A549 treated with ZK216348 at 1 μM for 4 hours (cell line): Measurements from ENCODE around the gene LRRC31. TPM values are rescaled to one million over a fixed set of nuclear protein-coding genes. Genes with fewer than 3 reads are reported as not detected.

ENCODE experiments used
- total RNA-seq: library from RNA; stranded (reverse); fragments of 200-300 nt; extraction: Qiagen RNA extraction; gene quantifications from 5 replicates; pipeline ENCODE4 v1.2.3, GENCODE V29; 2022; ENCODE audit warnings: low read depth

The LRRC31 gene
- not detected in 5 replicates for total RNA-seq

DNA sequence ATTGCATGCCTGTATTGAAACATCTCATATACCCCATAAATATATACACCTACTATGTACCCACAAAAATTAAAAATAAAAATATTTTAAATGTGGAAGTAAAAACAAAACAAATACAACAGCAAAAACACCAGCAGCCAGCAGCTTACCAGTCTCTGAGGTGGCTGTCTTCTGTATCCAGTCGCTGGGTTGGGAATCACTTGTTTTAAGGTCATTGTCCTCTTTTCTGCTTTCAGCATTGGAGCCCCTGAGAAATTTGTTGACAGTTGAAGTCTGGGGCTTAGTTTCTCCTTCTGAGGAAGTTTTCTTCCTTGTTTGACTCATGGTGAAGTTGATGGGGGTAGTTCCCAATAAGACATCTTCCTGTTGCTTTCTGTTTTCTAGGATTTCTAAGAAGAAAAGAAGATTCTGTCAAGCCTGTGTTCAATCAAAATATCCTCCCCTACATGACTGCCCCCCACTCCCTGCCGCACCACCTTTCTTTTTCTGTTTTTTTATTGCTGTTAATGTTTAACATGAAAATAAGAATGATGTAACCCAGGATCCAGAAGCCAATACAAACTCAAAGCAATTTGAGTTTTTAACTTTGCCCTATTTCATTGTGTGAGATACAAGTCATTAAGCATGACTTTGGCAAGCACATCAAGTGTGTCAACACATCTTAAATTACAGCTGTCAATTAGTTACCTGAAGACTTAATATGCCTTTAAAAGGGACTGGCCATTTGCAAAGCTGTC lies at the start of gene LRRC31:
Gene LRRC31, minus strand, starts transcription at position 452 of the 737 bp plus-strand sequence. Its CDS starts 128 bp downstream, at position 324.

DNA sequence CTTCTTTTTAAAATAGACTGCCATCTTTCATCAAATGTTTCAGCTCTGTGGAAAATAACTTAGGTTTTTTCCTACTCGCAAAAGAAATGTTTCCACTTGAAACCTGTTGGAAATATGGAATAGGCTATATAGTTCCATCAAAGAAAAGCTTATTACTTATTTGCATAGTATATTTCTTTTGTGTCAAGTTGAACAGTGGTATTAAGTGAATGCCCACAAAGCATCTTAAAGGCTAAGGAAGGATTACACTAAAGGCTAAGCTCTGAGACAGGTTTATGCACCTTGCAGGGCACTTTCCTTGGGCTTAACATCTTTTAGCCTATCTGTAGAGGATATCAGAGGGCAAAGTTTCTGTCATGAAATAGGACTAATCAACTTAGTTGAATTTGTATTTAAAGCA lies 41.5 kb upstream of the LRRC31 start, which contains the start of gene SAMD7:
Gene SAMD7, plus strand, starts transcription at position 301 of the 400 bp plus-strand sequence. CDS start 7,927 bp downstream, outside the sequence.

DNA sequence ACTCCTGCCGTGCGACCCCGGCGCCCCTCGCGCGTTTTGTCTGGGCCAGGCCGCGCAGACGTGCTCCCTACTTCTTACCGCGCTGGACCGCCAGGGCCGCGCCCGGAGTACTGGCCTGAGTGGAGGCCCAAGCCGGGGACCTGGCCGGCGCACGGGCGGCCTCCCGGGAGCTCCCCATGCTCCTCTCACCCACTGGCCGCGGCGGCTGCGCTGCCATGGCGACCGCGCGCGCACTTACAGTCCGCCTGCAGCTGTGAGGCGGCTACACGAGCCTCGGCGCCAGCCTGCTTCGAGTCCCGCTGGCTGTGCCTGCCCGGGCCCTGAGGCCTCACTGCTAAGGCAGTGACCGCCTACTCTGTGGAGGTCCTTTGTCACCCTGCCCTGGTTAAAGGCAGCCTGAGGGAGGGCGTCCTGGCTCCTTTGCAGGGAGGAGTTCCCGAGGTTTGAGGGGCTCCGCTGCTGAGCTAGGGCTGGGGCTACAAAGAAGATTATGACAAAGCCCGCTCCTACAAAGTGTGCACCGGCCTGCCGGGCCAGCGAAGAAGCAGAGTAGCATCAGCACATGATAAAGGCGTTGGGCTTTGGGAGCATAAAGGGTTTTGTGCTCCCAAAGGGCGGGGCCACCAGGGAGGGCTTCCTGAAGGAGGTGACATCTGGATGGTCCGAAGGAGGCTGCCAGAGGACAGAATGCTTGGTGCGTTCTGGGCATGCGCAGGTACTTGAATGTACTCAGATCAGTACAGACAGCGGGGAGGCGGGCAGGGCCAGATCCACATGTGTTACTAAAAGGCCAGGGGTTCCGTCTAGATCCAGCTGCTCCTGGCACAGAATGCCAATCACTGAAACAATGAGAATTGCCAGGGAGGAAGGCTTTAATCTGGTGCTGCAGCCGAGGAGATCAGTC lies 57.2 kb downstream of the LRRC31 start, which contains the start of the genes LRRC34 and LRRIQ4:
Gene LRRC34, minus strand, starts transcription at position 573 of the 904 bp plus-strand sequence. Its CDS starts 356 bp downstream, at position 217.
Gene LRRIQ4, plus strand, starts transcription at position 539 of the 904 bp plus-strand sequence. CDS start 9,052 bp downstream, outside the sequence.

Other genes with a start within 250 kb of the LRRC31 start
- gene MECOM, start 206.2 kb downstream of the LRRC31 start, total RNA-seq: 0.04 to 0.11 TPM in 2 of 5 replicates, not detected in the others
- gene TERC, start 104.9 kb downstream of the LRRC31 start, total RNA-seq: not detected in 5 replicates
- gene ACTRT3, start 100.4 kb downstream of the LRRC31 start, total RNA-seq: 2.9 to 3.6 TPM (median 3.4 TPM) in 5 replicates
- gene MYNN, start 96.5 kb downstream of the LRRC31 start, total RNA-seq: 8.2 to 10.6 TPM (median 9.2 TPM) in 5 replicates
- not detected in 5 replicates for gene LRRIQ4, start 57.1 kb downstream of the LRRC31 start, total RNA-seq
- not detected in 5 replicates for gene LRRC34, start 57.0 kb downstream of the LRRC31 start, total RNA-seq
- gene SAMD7, start 41.6 kb upstream of the LRRC31 start, total RNA-seq: not detected in 5 replicates
- 83.5 to 188 TPM (median 94.6 TPM) in 5 replicates for gene SEC62, start 96.9 kb upstream of the LRRC31 start, total RNA-seq
- gene GPR160, start 168.1 kb upstream of the LRRC31 start, total RNA-seq: 1.1 to 2.4 TPM (median 1.9 TPM) in 5 replicates